ENCODE results near the gene TGFBR2.

The TGFBR2 gene

GRCh38 chr3:30578986-30579579, 27.3 kb upstream of the TGFBR2 start:
- no peak for TF ChIP-seq CTCF (IDR thresholded peaks at IDR 0.05; ENCODE audit: low read depth, low read length)
- H3K4me3 ChIP-seq (ENCODE audit: low read depth, low read length), result no peak overlapping the region

DNA sequence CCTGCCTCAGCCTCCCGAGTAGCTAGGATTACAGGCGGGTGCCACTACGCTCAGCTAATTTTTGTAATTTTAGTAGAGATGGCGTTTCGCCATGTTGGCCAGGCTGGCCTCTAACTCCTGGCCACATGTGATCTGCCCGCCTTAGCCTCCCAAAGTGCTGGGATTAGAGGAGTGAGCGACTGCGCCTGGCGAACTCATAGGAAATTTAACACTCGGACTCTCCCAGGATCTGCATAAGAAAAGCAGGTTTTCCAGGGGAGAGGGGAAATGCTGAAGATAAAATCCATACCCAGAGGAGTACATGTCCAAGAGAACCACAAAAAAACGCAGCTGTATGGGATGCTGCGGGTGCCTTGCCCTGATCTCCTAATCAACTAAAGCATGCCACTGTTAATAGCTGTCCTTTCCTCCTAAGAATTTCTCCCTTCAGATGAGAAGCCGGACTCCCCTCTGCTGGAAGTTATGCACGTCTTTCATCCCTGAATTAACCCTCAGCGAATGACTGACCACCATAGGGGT, 25.3 kb upstream of the TGFBR2 start:
- TF ChIP-seq CTCF (IDR thresholded peaks at IDR 0.05; ENCODE audit: low read depth, low read length), result no peak
- H3K4me3 ChIP-seq (ENCODE audit: low read depth, low read length), result no peak overlapping the region

DNA sequence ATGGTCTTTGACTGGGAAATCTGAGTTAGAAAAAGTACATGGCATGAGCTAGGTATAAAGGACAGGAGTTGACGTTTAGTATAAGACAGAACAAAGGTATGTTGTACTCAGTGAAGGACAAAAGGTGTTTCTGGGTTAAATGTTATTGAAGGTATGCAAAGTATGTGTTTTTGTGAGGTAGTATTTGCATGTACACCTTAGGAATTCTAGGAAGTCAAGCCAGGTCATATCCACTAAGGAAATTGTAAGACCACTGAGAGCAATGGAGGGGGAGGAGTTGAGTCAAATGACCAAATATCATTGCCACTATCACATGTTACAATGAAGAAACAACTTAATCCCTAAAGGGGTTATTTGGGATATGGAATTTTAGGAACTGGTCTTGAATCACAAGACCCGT, 24.4 kb upstream of the TGFBR2 start:
- no peak overlapping the region for H3K4me3 ChIP-seq (ENCODE audit: low read depth, low read length)
- TF ChIP-seq CTCF (IDR thresholded peaks at IDR 0.05; ENCODE audit: low read depth, low read length), result no peak

- no peak overlapping the region for H3K4me3 ChIP-seq (ENCODE audit: low read depth, low read length)
- no peak for TF ChIP-seq CTCF (IDR thresholded peaks at IDR 0.05; ENCODE audit: low read depth, low read length)
These were observed 22.4 kb upstream of the TGFBR2 start for GRCh38 chr3:30583973-30584372.

DNA sequence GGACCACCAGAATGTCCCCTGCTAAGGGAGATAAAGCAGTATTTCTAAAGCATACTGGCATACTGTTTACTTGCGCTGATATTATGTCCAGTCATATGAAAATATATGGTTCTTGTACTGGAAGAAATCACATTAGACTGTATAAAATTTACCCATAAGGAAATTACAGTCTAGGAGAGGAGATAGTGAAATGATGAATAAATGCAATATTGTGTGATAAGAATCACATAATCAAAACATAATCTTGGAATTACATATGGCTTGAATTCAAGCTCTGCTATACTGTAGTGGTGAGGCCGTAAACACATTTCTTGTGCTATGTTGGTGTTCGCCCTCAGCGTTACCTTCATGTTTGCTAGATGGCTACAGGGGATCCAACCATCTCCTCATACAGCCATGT, 20.7 kb upstream of the TGFBR2 start:
- no peak overlapping the region for H3K4me3 ChIP-seq (ENCODE audit: low read depth, low read length)
- TF ChIP-seq CTCF (IDR thresholded peaks at IDR 0.05; ENCODE audit: low read depth, low read length), result no peak

- no peak overlapping the region for H3K4me3 ChIP-seq (ENCODE audit: low read depth, low read length)
- no peak for TF ChIP-seq CTCF (IDR thresholded peaks at IDR 0.05; ENCODE audit: low read depth, low read length)
These were observed 20.1 kb upstream of the TGFBR2 start for GRCh38 chr3:30586096-30586805.

DNA sequence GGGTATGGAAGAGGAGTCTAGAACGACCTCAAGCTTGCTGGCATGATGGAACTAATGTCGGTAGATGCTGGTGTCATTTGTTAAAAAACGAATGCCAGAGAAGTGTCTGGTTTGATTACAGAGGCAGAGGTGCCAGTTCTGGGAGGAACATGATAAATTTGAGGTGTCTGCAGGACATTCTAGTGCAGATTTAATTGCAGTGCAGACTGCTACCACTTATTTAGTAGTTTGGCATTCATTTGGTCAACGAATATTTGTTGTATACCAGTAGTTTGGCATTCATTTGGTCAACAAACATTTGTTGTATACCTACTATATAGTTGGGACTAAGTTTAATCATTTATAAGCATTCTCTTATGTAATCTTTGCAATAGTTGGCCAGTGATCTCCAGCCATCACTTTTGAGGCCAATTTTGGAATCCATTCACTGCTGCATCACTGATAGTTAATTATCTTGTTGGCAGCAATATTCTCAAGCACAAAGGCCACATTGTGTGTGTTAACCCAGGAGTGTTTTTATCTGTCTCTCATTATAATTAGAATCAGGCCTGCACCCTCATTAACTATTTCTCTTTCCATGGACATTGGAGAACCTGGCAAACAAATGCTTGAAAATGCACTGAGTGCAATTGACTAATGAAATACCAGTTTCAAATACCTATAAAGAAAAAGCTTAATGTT, 19.5 kb upstream of the TGFBR2 start:
- no peak for TF ChIP-seq CTCF (IDR thresholded peaks at IDR 0.05; ENCODE audit: low read depth, low read length)
- H3K4me3 ChIP-seq (ENCODE audit: low read depth, low read length), result no peak overlapping the region
